ENCODE data around the gene ZNF574. TPM values are rescaled to one million over a fixed set of nuclear protein-coding genes. Genes with fewer than 3 reads are reported as not detected.
A peak's percentile ranks its signal among the peaks of the same experiment; 100 is the strongest.

The ZNF574 gene
- polyA plus RNA-seq, 1 donor (not counting 4 experiments of a cell fraction or from before 2014, with no cell fraction given): 6.8 TPM

DNA sequence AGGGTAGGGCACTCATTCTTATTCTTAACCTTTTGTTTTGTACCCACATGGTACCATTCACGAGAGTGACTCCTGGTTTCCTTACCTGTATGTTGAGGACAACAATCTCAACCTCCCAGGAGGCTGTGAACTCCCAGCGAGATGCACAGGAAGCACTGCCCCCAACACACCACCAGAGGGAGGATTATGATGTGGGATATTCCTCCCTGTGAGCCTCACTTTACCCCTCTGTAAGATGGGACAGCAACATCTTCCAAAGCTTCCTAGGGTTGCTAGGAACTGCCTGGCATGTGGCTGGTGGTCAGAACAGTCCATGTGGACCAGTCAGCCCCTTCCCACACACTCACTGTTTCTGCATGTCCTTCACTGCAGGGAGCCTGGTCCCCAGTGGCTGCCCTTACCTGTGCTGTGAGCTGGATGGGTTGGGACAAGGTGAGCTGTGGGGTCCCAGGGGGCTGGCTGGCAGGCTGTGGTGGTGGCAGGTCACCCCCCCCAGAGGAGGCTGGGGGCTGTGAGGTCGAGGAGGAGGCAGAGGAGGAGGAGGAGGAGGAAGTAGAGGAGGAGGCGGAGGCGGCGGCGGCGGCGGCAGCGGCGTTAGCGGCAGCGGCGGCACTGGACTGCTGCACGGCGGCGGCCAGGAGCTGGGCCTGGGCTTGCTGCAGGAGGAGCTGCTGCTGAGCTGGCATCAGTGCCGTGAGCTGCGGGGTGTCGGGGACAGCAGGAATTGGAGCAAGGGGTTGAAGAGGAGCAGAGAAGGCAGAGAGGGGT is 40.5 kb downstream of the ZNF574 start:
- no peak overlapping the region for H3K4me3 ChIP-seq (ENCODE audit: control insufficient read depth in 2 of 3, extremely low read depth in 1 of 3, insufficient read depth in 2 of 3, low read depth in 1 of 3, low read length in 3 of 3)
- H3K9ac ChIP-seq (ENCODE audit: control insufficient read depth, extremely low read depth, insufficient read depth, low read length): no peak overlapping the region
- TF ChIP-seq, protein P1, sequence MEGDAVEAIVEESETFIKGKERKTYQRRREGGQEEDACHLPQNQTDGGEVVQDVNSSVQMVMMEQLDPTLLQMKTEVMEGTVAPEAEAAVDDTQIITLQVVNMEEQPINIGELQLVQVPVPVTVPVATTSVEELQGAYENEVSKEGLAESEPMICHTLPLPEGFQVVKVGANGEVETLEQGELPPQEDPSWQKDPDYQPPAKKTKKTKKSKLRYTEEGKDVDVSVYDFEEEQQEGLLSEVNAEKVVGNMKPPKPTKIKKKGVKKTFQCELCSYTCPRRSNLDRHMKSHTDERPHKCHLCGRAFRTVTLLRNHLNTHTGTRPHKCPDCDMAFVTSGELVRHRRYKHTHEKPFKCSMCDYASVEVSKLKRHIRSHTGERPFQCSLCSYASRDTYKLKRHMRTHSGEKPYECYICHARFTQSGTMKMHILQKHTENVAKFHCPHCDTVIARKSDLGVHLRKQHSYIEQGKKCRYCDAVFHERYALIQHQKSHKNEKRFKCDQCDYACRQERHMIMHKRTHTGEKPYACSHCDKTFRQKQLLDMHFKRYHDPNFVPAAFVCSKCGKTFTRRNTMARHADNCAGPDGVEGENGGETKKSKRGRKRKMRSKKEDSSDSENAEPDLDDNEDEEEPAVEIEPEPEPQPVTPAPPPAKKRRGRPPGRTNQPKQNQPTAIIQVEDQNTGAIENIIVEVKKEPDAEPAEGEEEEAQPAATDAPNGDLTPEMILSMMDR (optimal IDR thresholded peaks at IDR 0.05 in 1 of 3, IDR thresholded peaks at IDR 0.05 in 1 of 3, conservative IDR thresholded peaks at IDR 0.05 in 1 of 3; ENCODE audit: extremely low read depth in 1 of 3, insufficient read depth in 2 of 3, low read length in 3 of 3): peak; percentile 8 to 28 (median 28)
- TF ChIP-seq EZH2 (IDR thresholded peaks at IDR 0.05; ENCODE audit: low read length): no peak
- H3K9me1 ChIP-seq (ENCODE audit: control insufficient read depth, extremely low read depth, insufficient read depth, low read length): no peaks in the 10 kb centered on the region
- DNase-seq (ENCODE audit: low read depth, low spot score) (no peak), FAIRE-seq (no peak)
- dilution Hi-C loops (cut with MboI; ENCODE audit: extremely low pct_ligation_motif_present, low sequenced_read_pairs): no loop called here
- H3K4me1 ChIP-seq (ENCODE audit: control insufficient read depth, extremely low read depth, insufficient read depth, low read length): peaks cover 51% of the 10 kb centered on the region
- no peak overlapping the region for H3K27ac ChIP-seq (ENCODE audit: control insufficient read depth, insufficient read depth, low read length)
- H3K79me2 ChIP-seq (ENCODE audit: control insufficient read depth, insufficient read depth, low read length): no peaks in the 10 kb centered on the region
- H2AFZ ChIP-seq (ENCODE audit: control insufficient read depth, low read length): no peak overlapping the region
- H3K36me3 ChIP-seq (ENCODE audit: control insufficient read depth in 2 of 2, extremely low read depth in 1 of 2, insufficient read depth in 2 of 2, low read length in 2 of 2): peaks cover 0 to 7% of the 10 kb centered on the region in 2 experiments
- no peaks in the 10 kb centered on the region for H3K9me3 ChIP-seq (ENCODE audit: control insufficient read depth, low read depth, low read length)
- no peaks in the 10 kb centered on the region for H4K20me1 ChIP-seq (ENCODE audit: control insufficient read depth, extremely low read depth, insufficient read depth, low read length)
- H3K27me3 ChIP-seq (ENCODE audit: control insufficient read depth, extremely low read depth, insufficient read depth, low read length): no peaks in the 10 kb centered on the region
- no peak overlapping the region for H3K4me2 ChIP-seq (ENCODE audit: control insufficient read depth, extremely low read depth, insufficient read depth, low read depth, low read length)

DNA sequence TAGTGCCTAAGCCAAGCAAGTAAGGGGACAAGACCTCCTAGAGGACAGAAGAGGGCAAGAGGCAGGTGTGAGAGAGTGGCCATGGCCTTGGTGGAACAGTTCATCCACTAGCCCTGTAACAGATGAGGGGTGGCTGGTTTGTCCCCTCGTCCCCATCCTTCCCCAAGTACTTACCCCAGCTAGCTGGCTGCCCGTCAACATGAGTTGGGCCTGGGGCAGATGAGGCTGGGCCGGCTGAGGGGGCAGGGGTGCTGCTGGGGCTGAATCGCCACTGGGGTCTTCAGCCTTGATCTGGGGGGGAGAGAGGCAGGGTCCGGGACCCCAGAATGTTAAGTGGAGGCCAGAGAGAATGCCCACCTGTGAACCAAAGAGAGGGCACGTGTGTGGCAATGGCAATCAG is 41.1 kb downstream of the ZNF574 start:
- FAIRE-seq (no peak), DNase-seq (ENCODE audit: low read depth, low spot score) (no peak)
- Histone ChIP-seq H3K9ac (ENCODE audit: control insufficient read depth, extremely low read depth, insufficient read depth, low read length) (no peak overlapping the region), H3K36me3 (ENCODE audit: control insufficient read depth in 2 of 2, extremely low read depth in 1 of 2, insufficient read depth in 2 of 2, low read length in 2 of 2) (peaks cover 0 to 7% of the 10 kb centered on the region in 2 experiments), H4K20me1 (ENCODE audit: control insufficient read depth, extremely low read depth, insufficient read depth, low read length) (no peaks in the 10 kb centered on the region), H3K4me2 (ENCODE audit: control insufficient read depth, extremely low read depth, insufficient read depth, low read depth, low read length) (no peak overlapping the region), H3K4me1 (ENCODE audit: control insufficient read depth, extremely low read depth, insufficient read depth, low read length) (peaks cover 51% of the 10 kb centered on the region), H2AFZ (ENCODE audit: control insufficient read depth, low read length) (no peak overlapping the region), H3K79me2 (ENCODE audit: control insufficient read depth, insufficient read depth, low read length) (no peaks in the 10 kb centered on the region), H3K9me1 (ENCODE audit: control insufficient read depth, extremely low read depth, insufficient read depth, low read length) (no peaks in the 10 kb centered on the region), H3K4me3 (ENCODE audit: control insufficient read depth in 2 of 3, extremely low read depth in 1 of 3, insufficient read depth in 2 of 3, low read depth in 1 of 3, low read length in 3 of 3) (no peak overlapping the region), H3K27me3 (ENCODE audit: control insufficient read depth, extremely low read depth, insufficient read depth, low read length) (no peaks in the 10 kb centered on the region), H3K27ac (ENCODE audit: control insufficient read depth, insufficient read depth, low read length) (no peak overlapping the region), H3K9me3 (ENCODE audit: control insufficient read depth, low read depth, low read length) (no peaks in the 10 kb centered on the region)
- TF ChIP-seq, protein P1 (optimal IDR thresholded peaks at IDR 0.05 in 1 of 3, IDR thresholded peaks at IDR 0.05 in 1 of 3, conservative IDR thresholded peaks at IDR 0.05 in 1 of 3; ENCODE audit: extremely low read depth in 1 of 3, insufficient read depth in 2 of 3, low read length in 3 of 3): no peak
- no peak for TF ChIP-seq EZH2 (IDR thresholded peaks at IDR 0.05; ENCODE audit: low read length)
- dilution Hi-C loops (cut with MboI; ENCODE audit: extremely low pct_ligation_motif_present, low sequenced_read_pairs): no loop called here

Data from keratinocyte (primary cell).